ENCODE data around the gene GRIN1. TPM values are rescaled to one million over a fixed set of nuclear protein-coding genes. Genes with fewer than 3 reads are reported as not detected.

The GRIN1 gene
- total and polyA plus RNA-seq, 2 of the 8 experiments (the other 6 are each of a cell fraction or from before 2014, with no cell fraction given) = 0.48 to 2.1 TPM

- no peak overlapping the region for H3K14ac ChIP-seq (ENCODE audit: insufficient read length)
- H3K27me3 ChIP-seq (replicated peaks in 1 of 4; ENCODE audit: control insufficient read depth in 3 of 4, extremely low read depth in 1 of 4, insufficient read depth in 3 of 4, low read length in 3 of 4) = no peaks in the 10 kb centered on the region
- 89% methylated on average over 8 of the region's 8 CpGs; no CpG with 5 or more reads in 1 of the 2 experiments for WGBS, 2 experiments (ENCODE audit: extremely low coverage in 1 of 2, insufficient coverage in 1 of 2, insufficient read length in 1 of 2, insufficient replicate concordance in 2 of 2, low coverage in 1 of 2, low lambda C conversion rate in 2 of 2, missing lambda C conversion rate in 1 of 2)
- H3K27ac ChIP-seq (ENCODE audit: low read depth, low read length) = no peak overlapping the region
- H3K36me3 ChIP-seq (ENCODE audit: control insufficient read depth in 2 of 4, insufficient read depth in 4 of 4, low read length in 3 of 4) = no peaks in the 10 kb centered on the region
- H3K23ac ChIP-seq (ENCODE audit: insufficient read length) = no peak overlapping the region
- peaks cover 29% of the 10 kb centered on the region for H3K79me1 ChIP-seq (ENCODE audit: low read depth, low read length)
- H3K4me3 ChIP-seq (ENCODE audit: extremely low read depth in 1 of 4, insufficient read depth in 2 of 4, low read depth in 3 of 4, low read length in 4 of 4) = no peak overlapping the region
- TF ChIP-seq HDAC6 (IDR thresholded peaks at IDR 0.05; ENCODE audit: low read depth, low read length) (no peak), POLR2AphosphoS5 (IDR thresholded peaks at IDR 0.05; ENCODE audit: low read depth, low read length) (no peak), MAFK (IDR thresholded peaks at IDR 0.05; ENCODE audit: low read depth, low read length) (no peak), HDAC2 (IDR thresholded peaks at IDR 0.05; ENCODE audit: borderline replicate concordance in 1 of 2, low read depth in 2 of 2, low read length in 2 of 2) (no peak), NRF1 (IDR thresholded peaks at IDR 0.05; ENCODE audit: low read depth, low read length) (no peak), KDM4A (IDR thresholded peaks at IDR 0.05; ENCODE audit: low read depth, low read length, severe bottlenecking) (no peak), TBP (IDR thresholded peaks at IDR 0.05; ENCODE audit: low read depth, low read length) (no peak)
- no peak overlapping the region for H4K8ac ChIP-seq (ENCODE audit: extremely low read depth, insufficient read depth, low read length)
- peaks cover 0 to 57% of the 10 kb centered on the region in 2 experiments; a peak in 3 of 4 replicates for H3K79me2 ChIP-seq (ENCODE audit: control insufficient read depth in 1 of 2, insufficient read depth in 2 of 2, low read length in 2 of 2)
- no peak overlapping the region; a peak in 1 of 4 replicates for H3K4me2 ChIP-seq (ENCODE audit: insufficient read depth in 1 of 2, low read depth in 2 of 2, low read length in 2 of 2)
- no peaks in the 10 kb centered on the region for H3K9me3 ChIP-seq (ENCODE audit: insufficient read depth in 2 of 2, low read depth in 1 of 2, low read length in 1 of 2)
- H2AK5ac ChIP-seq (ENCODE audit: low read depth, low read length) = no peak overlapping the region
- no peak overlapping the region for H2BK12ac ChIP-seq (ENCODE audit: low read depth, low read length)
- H4K5ac ChIP-seq (ENCODE audit: insufficient read length, low read depth, low read length) = no peak overlapping the region
- H2BK120ac ChIP-seq (replicated peaks; ENCODE audit: low read depth, low read length) = no peak overlapping the region
- DNase-seq (ENCODE audit: low read depth in 1 of 2, low spot score in 2 of 2) = no peak
- H2BK5ac ChIP-seq (ENCODE audit: low read depth, low read length) = no peak overlapping the region
- FAIRE-seq = no peak
- peaks cover 14 to 33% (median 21%) of the 10 kb centered on the region in 4 experiments for H3K4me1 ChIP-seq (replicated peaks in 1 of 4; ENCODE audit: control insufficient read depth in 3 of 4, insufficient read depth in 4 of 4, low read length in 3 of 4)
- ChIA-PET POLR2A (ENCODE audit: partially characterized antibody) (interaction anchor here (0.7 to 69.9 kb wide), 7 partner anchors 11 to 347 kb away, joined by 3 to 1462 read pairs (median 29); partner anchors contain the start of genes ANAPC2, CYSRT1, NELFB and RNF208), CTCF (ENCODE audit: partially characterized antibody) (interaction anchor here (0.7 to 4.9 kb wide), 8 partner anchors 10 to 76 kb away, joined by 3 to 23 read pairs (median 4); partner anchors contain the start of genes ANAPC2, RNF224 and SSNA1)
- H3K4ac ChIP-seq (replicated peaks; ENCODE audit: insufficient read length, low read depth, low read length) = no peak overlapping the region
- H2BK15ac ChIP-seq (ENCODE audit: low read length) = no peak overlapping the region
- peaks cover 18% of the 10 kb centered on the region for H3K23me2 ChIP-seq (ENCODE audit: low read depth, low read length)
- H3K56ac ChIP-seq (replicated peaks; ENCODE audit: insufficient read length, low read depth, low read length) = no peak overlapping the region
- no peak overlapping the region for H3K9ac ChIP-seq (replicated peaks in 1 of 4; ENCODE audit: extremely low read depth in 1 of 4, low read depth in 3 of 4, low read length in 3 of 4)
- peaks cover 0 to 23% of the 10 kb centered on the region in 2 experiments for H4K20me1 ChIP-seq (replicated peaks in 1 of 2; ENCODE audit: control insufficient read depth in 1 of 2, insufficient read depth in 2 of 2, low read length in 2 of 2)
- H3K18ac ChIP-seq (ENCODE audit: extremely low read depth, low read length) = no peak overlapping the region
- no peak overlapping the region for H2AFZ ChIP-seq (ENCODE audit: low read length)
- no peak overlapping the region for H4K91ac ChIP-seq (replicated peaks; ENCODE audit: insufficient read length, low read length)
- H2BK20ac ChIP-seq (ENCODE audit: low read length) = no peak overlapping the region
These were observed 64.0 kb downstream of the GRIN1 start for GRCh38 chr9:137202966-137203365.

All from H1 (cell line).